Ascending aorta (tissue), 2 donors: Measurements from ENCODE around the gene PAK4. TPM values are rescaled to one million over a fixed set of nuclear protein-coding genes. Genes with fewer than 3 reads are reported as not detected.
A peak's percentile ranks its signal among the peaks of the same experiment; 100 is the strongest.

ENCODE experiments used
- DNase-seq, 2 donors: peaks; one replicate each; pipeline ENCODE4 v3.0.0-alpha.2; 2019; ENCODE audit warnings: low spot score in 2 of 2
- H3K27ac ChIP-seq, 2 donors: fragments of 200-600 bp; sonication (generic); one replicate each; pipeline ENCODE4 v1.5.1; 2016 to 2017; ENCODE audit warnings: mild to moderate bottlenecking in 1 of 2
- H3K27me3 ChIP-seq: fragments of 200-600 bp; sonication (generic); one replicate; pipeline ENCODE4 v1.5.1; 2017
- H3K36me3 ChIP-seq, 2 donors: fragments of 200-600 bp; sonication (generic); one replicate each; pipeline ENCODE4 v1.5.1; 2016
- H3K4me1 ChIP-seq, 2 donors: fragments of 200-600 bp; sonication (generic); one replicate each; pipeline ENCODE4 v1.5.1; 2016 to 2017; ENCODE audit warnings: mild to moderate bottlenecking in 1 of 2
- H3K4me3 ChIP-seq, 2 donors: fragments of 200-600 bp; sonication (generic); one replicate each; pipeline ENCODE4 v1.5.1; 2016 to 2017; ENCODE audit warnings: mild to moderate bottlenecking in 1 of 2
- H3K9me3 ChIP-seq, 2 donors: fragments of 200-600 bp; sonication (generic); one replicate each; pipeline ENCODE4 v1.5.1; 2016
- intact Hi-C: fragments of 100-400 bp; cut with DNase I; formaldehyde crosslinking; loops from one replicate; pipeline ENCODE4 v1.15.1; 2023
- total RNA-seq: library from RNA; depleted of rRNA; stranded (reverse); fragments of >200 nt; gene quantifications from one replicate; pipeline ENCODE4 v1.1.0, GENCODE V29; 2016
- TF ChIP-seq, protein P1 (sequence below), 3 experiments: fragments of 200-600 bp in 2 of 3; fragments of 450-650 bp in 1 of 3; sonication (generic) in 2 of 3; IDR thresholded peaks; one replicate each; pipeline ENCODE4 v1.5.1; 2016 to 2019; ENCODE audit warnings: antibody characterized with exemption in 3 of 3, mild to moderate bottlenecking in 1 of 3, moderate library complexity in 1 of 3

PAK4 gene
- total RNA-seq, 1 donor from 2014 or later = 27.4 TPM

DNA sequence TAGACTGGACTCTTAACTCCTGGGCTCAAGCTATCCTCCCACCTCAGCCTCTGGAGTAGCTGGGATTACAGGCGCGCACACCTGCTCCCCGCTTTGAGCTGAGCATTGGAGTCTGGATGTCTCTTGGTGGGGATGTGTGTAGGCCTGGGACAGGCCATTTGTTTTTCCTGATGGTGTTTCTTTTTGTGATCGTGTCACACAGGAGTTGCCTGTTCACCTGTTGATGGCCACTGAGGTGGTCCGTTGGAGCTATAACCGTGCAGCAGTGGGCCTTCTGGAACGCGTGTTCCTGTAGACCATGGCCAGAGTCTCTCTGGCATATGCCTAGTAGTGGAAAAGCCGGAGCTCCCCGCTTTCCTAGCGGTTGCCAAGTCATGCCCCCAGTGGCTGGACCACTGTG, 3.5 kb downstream of the PAK4 start:
- Histone ChIP-seq H3K27ac (no peak overlapping the region), H3K36me3 (no peaks in the 10 kb centered on the region), H3K9me3 (no peaks in the 10 kb centered on the region), H3K4me3 (no peak overlapping the region), H3K27me3 (no peaks in the 10 kb centered on the region), H3K4me1 (peaks cover 11 to 35% of the 10 kb centered on the region in 2 donors)
- TF ChIP-seq, protein P1, sequence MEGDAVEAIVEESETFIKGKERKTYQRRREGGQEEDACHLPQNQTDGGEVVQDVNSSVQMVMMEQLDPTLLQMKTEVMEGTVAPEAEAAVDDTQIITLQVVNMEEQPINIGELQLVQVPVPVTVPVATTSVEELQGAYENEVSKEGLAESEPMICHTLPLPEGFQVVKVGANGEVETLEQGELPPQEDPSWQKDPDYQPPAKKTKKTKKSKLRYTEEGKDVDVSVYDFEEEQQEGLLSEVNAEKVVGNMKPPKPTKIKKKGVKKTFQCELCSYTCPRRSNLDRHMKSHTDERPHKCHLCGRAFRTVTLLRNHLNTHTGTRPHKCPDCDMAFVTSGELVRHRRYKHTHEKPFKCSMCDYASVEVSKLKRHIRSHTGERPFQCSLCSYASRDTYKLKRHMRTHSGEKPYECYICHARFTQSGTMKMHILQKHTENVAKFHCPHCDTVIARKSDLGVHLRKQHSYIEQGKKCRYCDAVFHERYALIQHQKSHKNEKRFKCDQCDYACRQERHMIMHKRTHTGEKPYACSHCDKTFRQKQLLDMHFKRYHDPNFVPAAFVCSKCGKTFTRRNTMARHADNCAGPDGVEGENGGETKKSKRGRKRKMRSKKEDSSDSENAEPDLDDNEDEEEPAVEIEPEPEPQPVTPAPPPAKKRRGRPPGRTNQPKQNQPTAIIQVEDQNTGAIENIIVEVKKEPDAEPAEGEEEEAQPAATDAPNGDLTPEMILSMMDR (IDR thresholded peaks at IDR 0.05) = no peak
- intact Hi-C loops = loop anchor here (10.0 kb wide), 2 partner anchors 316 to 706 kb away; partner anchors contain the start of genes DYRK1B and SUPT5H
- no peak for DNase-seq

DNA sequence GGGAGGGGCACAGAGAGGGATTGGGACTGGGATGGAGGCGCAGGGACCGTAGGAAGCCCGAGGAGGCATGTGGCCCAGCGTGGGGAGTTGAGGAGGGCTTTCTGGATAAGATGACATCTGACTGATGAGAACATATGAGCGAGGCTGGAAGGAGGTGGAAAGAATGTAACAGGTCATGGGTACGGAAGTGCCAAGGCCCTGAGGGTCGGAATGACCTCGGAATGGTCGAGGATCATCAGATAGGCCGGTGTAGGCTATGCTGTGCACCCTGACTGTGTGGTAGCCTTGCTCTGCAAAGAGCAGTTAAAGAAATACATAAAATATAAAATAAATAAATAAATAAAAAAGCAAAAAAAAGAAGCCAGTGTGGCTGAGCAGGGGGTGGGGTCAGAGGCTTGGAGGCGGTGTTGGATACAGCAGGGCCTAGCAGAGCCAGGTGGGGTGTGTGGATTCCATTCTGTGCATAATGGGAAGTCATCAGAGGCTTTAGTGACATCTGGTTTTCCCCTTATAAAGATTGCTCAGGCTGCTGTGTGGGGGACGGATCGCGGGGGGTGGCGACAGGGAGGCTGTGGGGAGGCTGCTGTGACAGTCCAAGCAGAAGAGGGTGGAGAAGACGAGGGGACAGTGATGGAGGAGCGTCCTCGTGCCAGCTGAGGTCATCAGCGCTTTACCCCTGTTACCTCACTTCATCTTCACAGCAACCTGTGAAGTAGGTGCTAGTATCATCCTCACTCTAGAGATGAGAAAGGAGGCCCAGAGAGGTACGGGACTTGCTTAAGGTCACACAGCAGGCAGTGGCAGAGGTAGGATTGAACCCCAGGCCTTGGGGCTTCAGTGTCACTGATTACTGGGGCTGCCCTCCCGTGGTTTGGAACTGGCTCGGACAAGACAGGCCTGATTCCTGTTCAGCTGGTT, 5.0 kb downstream of the PAK4 start:
- DNase-seq = no peak
- intact Hi-C loops = no loop called here
- no peaks in the 10 kb centered on the region for H3K9me3 ChIP-seq
- H3K4me1 ChIP-seq = peaks cover 11 to 28% of the 10 kb centered on the region in 2 donors
- no peaks in the 10 kb centered on the region for H3K36me3 ChIP-seq
- no peaks in the 10 kb centered on the region for H3K27me3 ChIP-seq
- no peak overlapping the region for H3K4me3 ChIP-seq
- H3K27ac ChIP-seq = peak overlapping the region; percentile 52 to 64
- TF ChIP-seq, protein P1 (IDR thresholded peaks at IDR 0.05) = no peak

DNA sequence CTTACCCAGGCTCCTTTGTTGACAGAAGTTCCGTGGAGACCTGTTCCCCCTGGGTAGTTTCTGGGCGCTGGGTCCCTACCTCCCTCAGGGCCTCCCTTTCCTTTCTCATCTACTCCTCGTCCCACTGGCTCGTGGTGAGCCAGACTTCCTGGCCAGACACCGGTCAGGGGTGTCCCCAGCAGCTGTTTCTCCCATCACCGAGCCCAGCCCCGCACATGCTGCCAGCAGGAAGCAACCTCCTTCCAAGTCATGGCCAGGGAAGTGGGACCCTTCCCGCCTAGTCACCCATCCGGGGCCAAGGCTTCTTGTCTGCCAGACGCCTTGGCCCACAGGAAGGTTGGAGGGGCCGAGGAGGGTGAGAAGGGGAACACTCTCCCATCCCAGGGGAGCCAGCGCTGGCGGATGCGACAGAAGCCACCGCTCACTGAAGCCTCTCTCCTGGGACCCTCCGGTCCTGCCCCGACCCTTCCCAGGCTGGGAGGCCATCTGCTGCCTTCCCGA, 5.7 kb downstream of the PAK4 start:
- no peaks in the 10 kb centered on the region for H3K9me3 ChIP-seq
- peak overlapping the region; percentile 52 to 64 for H3K27ac ChIP-seq
- no peaks in the 10 kb centered on the region for H3K27me3 ChIP-seq
- TF ChIP-seq, protein P1 (IDR thresholded peaks at IDR 0.05) = no peak
- intact Hi-C loops = no loop called here
- peaks cover 8 to 28% of the 10 kb centered on the region in 2 donors for H3K4me1 ChIP-seq
- no peak overlapping the region for H3K4me3 ChIP-seq
- no peak for DNase-seq
- no peaks in the 10 kb centered on the region for H3K36me3 ChIP-seq

DNA sequence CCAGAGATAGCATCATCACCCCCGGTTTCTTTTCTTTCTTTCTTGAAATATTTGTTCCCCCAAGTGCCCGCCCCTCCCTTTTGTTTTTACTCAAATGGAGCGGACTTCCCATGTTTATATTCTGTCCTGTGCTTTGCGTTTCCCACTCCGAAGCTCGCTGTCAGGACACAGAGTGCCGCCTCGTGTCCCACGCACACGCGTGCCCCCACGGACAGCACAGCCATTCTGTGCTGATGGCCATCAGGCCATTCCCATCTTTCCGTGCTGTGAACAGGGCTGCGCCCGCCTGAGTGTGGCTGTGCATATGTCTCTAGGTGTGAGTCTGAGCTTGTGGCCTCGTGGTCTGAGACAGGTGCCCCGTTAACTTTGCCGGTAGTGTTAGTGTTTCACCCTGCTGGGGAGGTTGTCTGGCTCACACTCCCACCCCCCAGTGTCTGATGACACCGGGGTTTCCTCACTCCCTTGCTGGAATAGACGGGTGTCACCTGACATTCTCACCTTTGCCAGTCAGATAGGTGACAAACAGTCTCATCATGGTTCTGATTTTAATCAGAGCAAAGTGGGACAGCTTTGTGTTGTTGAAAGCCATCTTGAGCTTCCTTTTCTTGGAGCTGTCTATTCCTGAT, 6.9 kb downstream of the PAK4 start:
- no peak for DNase-seq
- intact Hi-C loops = no loop called here
- H3K27me3 ChIP-seq = no peaks in the 10 kb centered on the region
- no peak overlapping the region for H3K27ac ChIP-seq
- H3K36me3 ChIP-seq = no peaks in the 10 kb centered on the region
- no peaks in the 10 kb centered on the region for H3K9me3 ChIP-seq
- TF ChIP-seq, protein P1 (IDR thresholded peaks at IDR 0.05) = no peak
- peaks cover 6 to 23% of the 10 kb centered on the region in 2 donors for H3K4me1 ChIP-seq
- H3K4me3 ChIP-seq = no peak overlapping the region

DNA sequence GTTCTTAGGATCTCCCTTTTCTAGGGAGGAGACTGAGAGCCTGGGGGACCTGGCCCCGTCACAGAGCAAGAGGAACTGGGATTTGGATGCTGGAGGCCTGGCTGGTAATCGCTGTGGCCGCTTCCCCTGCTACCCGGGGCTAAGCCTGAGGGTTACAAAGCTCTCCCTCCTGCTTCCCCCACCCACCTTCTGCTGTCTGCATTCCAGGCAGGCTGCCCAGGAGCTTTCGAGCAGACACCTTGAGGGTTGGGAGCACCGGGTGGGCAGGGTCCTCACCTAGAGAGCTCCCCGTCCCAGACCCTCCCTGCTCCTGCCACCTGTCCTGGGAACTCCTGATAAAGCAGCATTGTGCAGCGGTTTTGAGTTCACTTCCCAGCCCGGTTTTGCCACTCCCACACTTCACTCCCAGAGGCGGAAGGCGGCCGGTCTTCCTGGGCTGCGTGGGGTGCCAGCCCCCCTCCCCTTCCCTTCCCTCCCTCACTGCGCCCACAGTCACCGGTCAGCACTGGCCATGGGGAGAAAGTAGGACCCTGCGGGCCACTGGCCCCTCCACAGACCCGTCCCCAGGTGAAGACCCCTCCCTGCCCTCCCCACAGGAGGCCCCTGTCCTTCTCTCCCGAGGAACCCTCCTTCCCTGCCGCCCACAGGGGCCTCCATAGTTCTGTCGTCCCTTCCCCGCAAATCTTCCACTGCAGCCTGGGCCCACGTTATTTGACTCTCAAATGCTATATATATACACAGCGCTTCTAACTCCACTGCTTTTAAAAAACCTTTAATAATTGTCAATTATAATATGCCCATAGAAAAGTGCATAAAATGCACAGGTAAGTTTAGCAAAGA, 8.1 kb downstream of the PAK4 start:
- H3K4me3 ChIP-seq = no peak overlapping the region
- TF ChIP-seq, protein P1 (IDR thresholded peaks at IDR 0.05) = no peak
- H3K27me3 ChIP-seq = no peaks in the 10 kb centered on the region
- DNase-seq = no peak
- no peak overlapping the region for H3K27ac ChIP-seq
- no peaks in the 10 kb centered on the region for H3K9me3 ChIP-seq
- H3K36me3 ChIP-seq = no peaks in the 10 kb centered on the region
- H3K4me1 ChIP-seq = peaks cover 3 to 15% of the 10 kb centered on the region in 2 donors
- intact Hi-C loops = no loop called here
